HepG2 (cell line): ENCODE measurements around the gene KANK3. TPM values are rescaled to one million over a fixed set of nuclear protein-coding genes. Genes with fewer than 3 reads are reported as not detected.

Source experiments
- DR1 ChIP-seq: sonication (generic); formaldehyde crosslinking; IDR thresholded peaks from 2 replicates; pipeline ENCODE4 v1.8.0; 2021; ENCODE audit warnings: mild to moderate bottlenecking, missing genetic modification reagents, inconsistent platforms
- PHF5A ChIP-seq: IDR thresholded peaks from one replicate; pipeline ENCODE4 v1.6.1; 2018; ENCODE audit warnings: low read depth, missing genetic modification reagents; ENCODE audit not compliant: unreplicated experiment
- TMF1 ChIP-seq: sonication (generic); formaldehyde crosslinking; IDR thresholded peaks from 2 replicates; pipeline ENCODE4 v1.8.1; 2022; ENCODE audit warnings: low read depth, missing genetic modification reagents
- YEATS4 ChIP-seq: sonication (generic); formaldehyde crosslinking; IDR thresholded peaks from 2 replicates; pipeline ENCODE4 v1.4.0; 2020; ENCODE audit warnings: missing genetic modification reagents, borderline replicate concordance
- ZC3H13 ChIP-seq: sonication (generic); formaldehyde crosslinking; IDR thresholded peaks from 2 replicates; pipeline ENCODE4 v1.8.1; 2023; ENCODE audit warnings: mild to moderate bottlenecking, missing genetic modification reagents, moderate library complexity
- ZNF20 ChIP-seq: sonication (generic); formaldehyde crosslinking; IDR thresholded peaks from 2 replicates; pipeline ENCODE4 v1.4.0; 2020; ENCODE audit warnings: mild to moderate bottlenecking, moderate library complexity, missing genetic modification reagents
- polyA plus RNA-seq, 8 experiments: library from polyadenylated mRNA; depleted of rRNA in 3 of 8; stranded (reverse) in 7 of 8; unstranded in 1 of 8; fragments of >200 nt; fragmentation: Illumina TruSeq in 4 of 8; extraction: Trizol in 4 of 8; gene quantifications; 2 replicates each; pipeline versions ENCODE4 v1.2.1 to v1.2.3, GENCODE V29; 2011 to 2016; ENCODE audit warnings: low read depth in 4 of 8, missing spikeins in 1 of 8, mixed read lengths in 1 of 8; ENCODE audit not compliant: insufficient read depth in 1 of 8
- total RNA-seq, 5 experiments: library from RNA; depleted of rRNA; stranded (reverse); fragments of >200 nt; fragmentation: Illumina TruSeq; extraction: Trizol; gene quantifications; 2 replicates each; pipeline ENCODE4 v1.2.3, GENCODE V29; 2016; ENCODE audit warnings: low read depth in 1 of 5
- TF ChIP-seq, protein P1 (sequence below): sonication (generic); formaldehyde crosslinking; IDR thresholded peaks from 2 replicates; pipeline ENCODE4 v1.5.1; 2020; ENCODE audit warnings: missing genetic modification reagents, mild to moderate bottlenecking, borderline replicate concordance
- TF ChIP-seq, protein P2 (sequence below): sonication (generic); formaldehyde crosslinking; IDR thresholded peaks from 2 replicates; pipeline ENCODE4 v1.8.1; 2023; ENCODE audit warnings: mild to moderate bottlenecking, missing genetic modification reagents
- TF ChIP-seq, protein P3 (sequence below): sonication (generic); formaldehyde crosslinking; IDR thresholded peaks from 2 replicates; pipeline ENCODE4 v1.5.0; 2020; ENCODE audit warnings: missing genetic modification reagents, mild to moderate bottlenecking, borderline replicate concordance
- TF ChIP-seq, protein P4 (sequence below): sonication (generic); formaldehyde crosslinking; IDR thresholded peaks from 2 replicates; pipeline ENCODE4 v1.8.1; 2023; ENCODE audit warnings: missing genetic modification reagents, inconsistent platforms, borderline replicate concordance
- TF ChIP-seq, protein P5 (sequence below): sonication (generic); formaldehyde crosslinking; IDR thresholded peaks from 2 replicates; pipeline ENCODE4 v1.8.0; 2022; ENCODE audit warnings: mild to moderate bottlenecking, missing genetic modification reagents, moderate library complexity
- TF ChIP-seq, protein P6 (sequence below): IDR thresholded peaks from 2 replicates; pipeline ENCODE4 v1.6.1; 2016; ENCODE audit warnings: mild to moderate bottlenecking, missing biosample characterization, missing genetic modification reagents

KANK3 gene
- total and polyA plus RNA-seq, 2 of the 13 experiments (the other 11 are each of a cell fraction or from before 2014, with no cell fraction given): 0.15 to 0.20 TPM

DNA sequence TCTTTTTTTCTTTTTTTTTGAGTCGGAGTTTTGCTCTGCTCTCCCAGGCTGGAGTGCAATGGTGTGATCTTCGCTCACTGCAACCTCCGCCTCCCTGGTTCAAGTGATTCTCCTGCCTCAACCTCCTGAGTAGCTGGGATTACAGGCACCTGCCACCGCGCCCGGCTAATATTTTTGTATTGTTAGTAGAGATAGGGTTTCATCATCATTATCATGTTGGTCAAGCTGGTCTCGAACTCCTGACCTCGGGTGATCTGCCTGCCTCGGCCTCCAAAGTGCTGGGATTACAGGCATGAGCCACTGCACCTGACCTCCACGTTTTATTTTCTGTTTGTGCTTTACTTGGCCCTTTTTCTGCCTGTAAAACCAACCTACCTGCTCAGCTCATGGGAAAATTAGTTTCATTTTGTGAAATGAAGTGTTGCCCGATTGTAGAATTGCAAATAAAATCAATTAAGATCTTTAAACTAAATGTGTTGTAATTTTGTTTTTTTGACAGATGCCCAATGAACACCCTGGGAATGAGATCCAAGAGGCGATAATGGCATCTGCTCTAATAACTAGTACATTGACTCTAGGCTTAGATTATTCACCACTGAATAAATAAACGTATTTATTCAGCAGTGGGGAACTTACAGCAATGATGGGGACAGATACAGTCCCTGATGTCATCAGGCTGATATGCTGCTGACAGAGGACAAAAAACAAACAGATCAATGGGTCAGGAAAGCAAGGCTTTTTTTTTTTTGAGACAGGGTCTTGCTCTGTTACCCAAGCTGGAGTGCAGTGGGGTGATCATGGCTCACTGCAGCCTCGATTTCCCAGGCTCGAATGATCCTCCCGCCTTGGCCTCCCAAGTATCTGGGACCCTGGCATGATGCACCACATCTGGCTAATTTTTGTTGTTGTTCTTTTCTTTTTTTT is 44.9 kb upstream of the KANK3 start (continued):
- TF ChIP-seq, protein P1, sequence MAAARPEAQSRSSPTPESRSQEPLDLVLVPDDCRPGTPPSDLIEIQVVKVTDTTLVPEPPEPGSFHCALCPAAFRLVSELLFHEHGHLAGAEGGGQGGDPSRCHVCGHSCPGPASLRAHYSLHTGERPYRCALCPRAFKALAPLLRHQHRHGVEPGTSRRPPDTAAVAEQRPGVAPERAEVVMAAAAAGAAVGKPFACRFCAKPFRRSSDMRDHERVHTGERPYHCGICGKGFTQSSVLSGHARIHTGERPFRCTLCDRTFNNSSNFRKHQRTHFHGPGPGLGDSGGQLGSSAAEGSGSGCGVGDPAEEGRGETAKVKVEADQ (CRISPR knock-in tag): no peak
- TF ChIP-seq DR1 (no peak), TMF1 (CRISPR knock-in tag) (no peak), YEATS4 (CRISPR knock-in tag) (peak; percentile 30; the same call in 1 of the 2 replicates), PHF5A (CRISPR knock-in tag) (no peak), ZC3H13 (CRISPR knock-in tag) (no peak; the same call in 1 of the 2 replicates), ZNF20 (CRISPR knock-in tag) (no peak)
- TF ChIP-seq, protein P2, sequence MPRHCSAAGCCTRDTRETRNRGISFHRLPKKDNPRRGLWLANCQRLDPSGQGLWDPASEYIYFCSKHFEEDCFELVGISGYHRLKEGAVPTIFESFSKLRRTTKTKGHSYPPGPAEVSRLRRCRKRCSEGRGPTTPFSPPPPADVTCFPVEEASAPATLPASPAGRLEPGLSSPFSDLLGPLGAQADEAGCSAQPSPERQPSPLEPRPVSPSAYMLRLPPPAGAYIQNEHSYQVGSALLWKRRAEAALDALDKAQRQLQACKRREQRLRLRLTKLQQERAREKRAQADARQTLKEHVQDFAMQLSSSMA (CRISPR knock-in tag): no peak
- TF ChIP-seq, protein P3, sequence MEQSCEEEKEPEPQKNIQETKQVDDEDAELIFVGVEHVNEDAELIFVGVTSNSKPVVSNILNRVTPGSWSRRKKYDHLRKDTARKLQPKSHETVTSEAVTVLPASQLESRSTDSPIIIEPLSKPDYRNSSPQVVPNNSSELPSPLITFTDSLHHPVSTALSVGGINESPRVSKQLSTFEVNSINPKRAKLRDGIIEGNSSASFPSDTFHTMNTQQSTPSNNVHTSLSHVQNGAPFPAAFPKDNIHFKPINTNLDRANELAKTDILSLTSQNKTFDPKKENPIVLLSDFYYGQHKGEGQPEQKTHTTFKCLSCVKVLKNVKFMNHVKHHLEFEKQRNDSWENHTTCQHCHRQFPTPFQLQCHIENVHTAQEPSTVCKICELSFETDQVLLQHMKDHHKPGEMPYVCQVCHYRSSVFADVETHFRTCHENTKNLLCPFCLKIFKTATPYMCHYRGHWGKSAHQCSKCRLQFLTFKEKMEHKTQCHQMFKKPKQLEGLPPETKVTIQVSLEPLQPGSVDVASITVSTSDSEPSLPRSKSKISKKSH: no peak
- TF ChIP-seq, protein P4, sequence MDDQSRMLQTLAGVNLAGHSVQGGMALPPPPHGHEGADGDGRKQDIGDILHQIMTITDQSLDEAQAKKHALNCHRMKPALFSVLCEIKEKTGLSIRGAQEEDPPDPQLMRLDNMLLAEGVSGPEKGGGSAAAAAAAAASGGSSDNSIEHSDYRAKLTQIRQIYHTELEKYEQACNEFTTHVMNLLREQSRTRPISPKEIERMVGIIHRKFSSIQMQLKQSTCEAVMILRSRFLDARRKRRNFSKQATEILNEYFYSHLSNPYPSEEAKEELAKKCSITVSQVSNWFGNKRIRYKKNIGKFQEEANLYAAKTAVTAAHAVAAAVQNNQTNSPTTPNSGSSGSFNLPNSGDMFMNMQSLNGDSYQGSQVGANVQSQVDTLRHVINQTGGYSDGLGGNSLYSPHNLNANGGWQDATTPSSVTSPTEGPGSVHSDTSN (CRISPR knock-in tag): no peak
- TF ChIP-seq, protein P5, sequence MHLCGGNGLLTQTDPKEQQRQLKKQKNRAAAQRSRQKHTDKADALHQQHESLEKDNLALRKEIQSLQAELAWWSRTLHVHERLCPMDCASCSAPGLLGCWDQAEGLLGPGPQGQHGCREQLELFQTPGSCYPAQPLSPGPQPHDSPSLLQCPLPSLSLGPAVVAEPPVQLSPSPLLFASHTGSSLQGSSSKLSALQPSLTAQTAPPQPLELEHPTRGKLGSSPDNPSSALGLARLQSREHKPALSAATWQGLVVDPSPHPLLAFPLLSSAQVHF (CRISPR knock-in tag): 0 out of 2 replicates have a peak, but pooled peaks have one; percentile 26
- TF ChIP-seq, protein P6, sequence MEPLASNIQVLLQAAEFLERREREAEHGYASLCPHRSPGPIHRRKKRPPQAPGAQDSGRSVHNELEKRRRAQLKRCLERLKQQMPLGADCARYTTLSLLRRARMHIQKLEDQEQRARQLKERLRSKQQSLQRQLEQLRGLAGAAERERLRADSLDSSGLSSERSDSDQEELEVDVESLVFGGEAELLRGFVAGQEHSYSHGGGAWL (CRISPR knock-in tag): no peak
